H9 (cell line): ENCODE data around the gene STX8. TPM values are rescaled to one million over a fixed set of nuclear protein-coding genes. Genes with fewer than 3 reads are reported as not detected.
A peak's percentile ranks its signal among the peaks of the same experiment; 100 is the strongest.

ENCODE experiments used
- DNase-seq: peaks from one replicate; pipeline ENCODE4 v3.0.0-alpha.2; 2017
- H2AFZ ChIP-seq: one replicate; pipeline ENCODE4 v1.6.1; 2013; ENCODE audit warnings: mild to moderate bottlenecking, low read length, control low read depth, moderate library complexity
- H2AK5ac ChIP-seq: 2 replicates; pipeline ENCODE4 v1.6.1; 2013; ENCODE audit warnings: low read length, control low read depth, mixed read lengths; ENCODE audit not compliant: insufficient read length
- H2BK120ac ChIP-seq: one replicate; pipeline ENCODE4 v1.6.1; 2013; ENCODE audit warnings: low read depth, mild to moderate bottlenecking, low read length, control low read depth, inconsistent platforms; ENCODE audit not compliant: poor library complexity, severe bottlenecking
- H2BK12ac ChIP-seq: 2 replicates; pipeline ENCODE4 v1.6.1; 2013; ENCODE audit warnings: low read length, control low read depth, mixed read lengths, low read depth; ENCODE audit not compliant: insufficient read length
- H2BK15ac ChIP-seq: 2 replicates; pipeline ENCODE4 v1.6.1; 2013; ENCODE audit warnings: low read depth, low read length, control low read depth
- H2BK20ac ChIP-seq: one replicate; pipeline ENCODE4 v1.6.1; 2013; ENCODE audit warnings: low read depth, mild to moderate bottlenecking, low read length, control low read depth, inconsistent platforms; ENCODE audit not compliant: poor library complexity, severe bottlenecking
- H2BK5ac ChIP-seq: 2 replicates; pipeline ENCODE4 v1.6.1; 2013; ENCODE audit warnings: low read length, control low read depth, mixed read lengths; ENCODE audit not compliant: insufficient read length
- H3K14ac ChIP-seq: 2 replicates; pipeline ENCODE4 v1.6.1; 2013; ENCODE audit warnings: low read length, control low read depth; ENCODE audit not compliant: insufficient read depth
- H3K18ac ChIP-seq: 2 replicates; pipeline ENCODE4 v1.6.1; 2013; ENCODE audit warnings: low read depth, mild to moderate bottlenecking, mixed read lengths, low read length, control low read depth; ENCODE audit not compliant: insufficient read length
- H3K23ac ChIP-seq: 2 replicates; pipeline ENCODE4 v1.6.1; 2013; ENCODE audit warnings: low read length, control low read depth, mixed read lengths, low read depth; ENCODE audit not compliant: insufficient read length
- H3K23me2 ChIP-seq: 2 replicates; pipeline ENCODE4 v1.6.1; 2013; ENCODE audit warnings: low read depth, mild to moderate bottlenecking, mixed read lengths, low read length, control low read depth; ENCODE audit not compliant: insufficient read length, poor library complexity, severe bottlenecking
- H3K27ac ChIP-seq: 2 replicates; pipeline ENCODE4 v1.5.1; 2013; ENCODE audit warnings: low read length, control low read depth, mixed read lengths, low read depth; ENCODE audit not compliant: insufficient read length
- H3K27me3 ChIP-seq: 2 replicates; pipeline ENCODE4 v1.6.1; 2013; ENCODE audit warnings: low read length, control low read depth, inconsistent platforms; ENCODE audit not compliant: insufficient read depth
- H3K4ac ChIP-seq: 2 replicates; pipeline ENCODE4 v1.6.1; 2013; ENCODE audit warnings: low read depth, mild to moderate bottlenecking, control low read depth, inconsistent platforms, low read length, moderate library complexity
- H3K4me1 ChIP-seq: 2 replicates; pipeline ENCODE4 v1.6.1; 2013; ENCODE audit warnings: low read length, control low read depth, inconsistent platforms; ENCODE audit not compliant: insufficient read depth
- H3K4me2 ChIP-seq: 2 replicates; pipeline ENCODE4 v1.6.1; 2013; ENCODE audit warnings: low read length, control low read depth, mixed read lengths; ENCODE audit not compliant: insufficient read length, insufficient read depth
- H3K56ac ChIP-seq: 2 replicates; pipeline ENCODE4 v1.6.1; 2013; ENCODE audit warnings: low read depth, mild to moderate bottlenecking, mixed read lengths, low read length, control low read depth; ENCODE audit not compliant: insufficient read length
- H3K79me1 ChIP-seq: 2 replicates; pipeline ENCODE4 v1.6.1; 2013; ENCODE audit warnings: low read depth, mild to moderate bottlenecking, moderate library complexity, low read length, control low read depth, inconsistent platforms; ENCODE audit not compliant: insufficient read depth, poor library complexity, severe bottlenecking
- H3K79me2 ChIP-seq: 2 replicates; pipeline ENCODE4 v1.6.1; 2013; ENCODE audit warnings: low read length, control low read depth, inconsistent platforms; ENCODE audit not compliant: insufficient read depth
- H3K9ac ChIP-seq: 2 replicates; pipeline ENCODE4 v1.6.1; 2013; ENCODE audit warnings: low read length, control low read depth, mixed read lengths; ENCODE audit not compliant: insufficient read length; ENCODE audit errors: extremely low read depth
- H3K9me3 ChIP-seq: one replicate; pipeline ENCODE4 v1.6.1; 2013; ENCODE audit warnings: low read depth, low read length, inconsistent platforms; ENCODE audit not compliant: control insufficient read depth
- H3T11ph ChIP-seq: one replicate; pipeline ENCODE4 v1.6.1; 2013; ENCODE audit warnings: mild to moderate bottlenecking, low read length, control low read depth, inconsistent platforms
- H4K20me1 ChIP-seq: one replicate; pipeline ENCODE4 v1.6.1; 2013; ENCODE audit not compliant: control insufficient read depth, insufficient read length, insufficient read depth
- H4K5ac ChIP-seq: 2 replicates; pipeline ENCODE4 v1.6.1; 2013; ENCODE audit warnings: low read depth, mild to moderate bottlenecking, mixed read lengths, low read length, control low read depth; ENCODE audit not compliant: insufficient read length
- H4K8ac ChIP-seq: replicated peaks from 2 replicates; pipeline ENCODE4 v1.6.1; 2013; ENCODE audit warnings: low read length, control low read depth, mixed read lengths, low read depth; ENCODE audit not compliant: insufficient read length
- H4K91ac ChIP-seq: 2 replicates; pipeline ENCODE4 v1.6.1; 2013; ENCODE audit warnings: low read depth, mild to moderate bottlenecking, moderate library complexity, mixed read lengths, low read length, control low read depth; ENCODE audit not compliant: insufficient read length
- H3K27ac Mint-ChIP-seq, 3 experiments: 2 replicates in 2 of 3; 3 replicates in 1 of 3; pipeline ENCODE4 v1.8.0; 2020 to 2021; ENCODE audit warnings: mixed read lengths in 3 of 3, mild to moderate bottlenecking in 1 of 3, moderate library complexity in 1 of 3
- H3K27me3 Mint-ChIP-seq: 2 replicates; pipeline ENCODE4 v1.8.0; 2021; ENCODE audit warnings: low read depth, mild to moderate bottlenecking, moderate library complexity, mixed read lengths
- H3K36me3 Mint-ChIP-seq, 3 experiments: 2 replicates in 2 of 3; 3 replicates in 1 of 3; pipeline ENCODE4 v1.8.0; 2020 to 2021; ENCODE audit warnings: low read depth in 3 of 3, mixed read lengths in 3 of 3; ENCODE audit not compliant: insufficient read depth in 1 of 3
- H3K4me1 Mint-ChIP-seq, 2 experiments: 2 replicates each; pipeline ENCODE4 v1.8.0; 2020; ENCODE audit warnings: mixed read lengths in 2 of 2
- H3K4me3 Mint-ChIP-seq, 2 experiments: 2 replicates in 1 of 2; 3 replicates in 1 of 2; pipeline ENCODE4 v1.8.0; 2020 to 2021; ENCODE audit warnings: mild to moderate bottlenecking in 2 of 2, mixed read lengths in 2 of 2, moderate library complexity in 1 of 2
- H3K9me3 Mint-ChIP-seq, 2 experiments: 2 replicates in 1 of 2; 3 replicates in 1 of 2; pipeline ENCODE4 v1.8.0; 2020; ENCODE audit warnings: mild to moderate bottlenecking in 2 of 2, mixed read lengths in 2 of 2, moderate library complexity in 1 of 2
- CTCF ChIP-seq: fragments of 200-600 bp; sonication (generic); conservative IDR thresholded peaks from 3 replicates; pipeline ENCODE4 v1.8.0; 2021; ENCODE audit warnings: antibody characterized with exemption, mild to moderate bottlenecking
- WGBS: extraction: QIAGEN DNeasy Blood & Tissue Kit; methylation state at CpG from one replicate; pipeline ENCODE4 v1.1.7; 2013; ENCODE audit warnings: missing lambda C conversion rate, low lambda C conversion rate, mixed read lengths; ENCODE audit not compliant: insufficient read length; ENCODE audit errors: extremely low coverage; 5-methylcytosine and 5-hydroxymethylcytosine counted together
- total RNA-seq: library from RNA; stranded (reverse); gene quantifications from 2 replicates; pipeline ENCODE4 v1.2.1, GENCODE V29; 2021

Gene STX8
- total RNA-seq, 1 experiment from 2014 or later: 55.1 TPM

- no peaks in the 10 kb centered on the region for H4K20me1 ChIP-seq
- no peak overlapping the region for H3K18ac ChIP-seq
- Mint-ChIP-seq H3K4me3 (no peak overlapping the region; a peak in 1 of 5 replicates), H3K27me3 (no peaks in the 10 kb centered on the region; the same call in 1 of the 2 replicates), H3K27ac (peak overlapping the region; percentile 19 to 70 (median 45); a peak in 3 of 7 replicates), H3K4me1 (peaks cover 12 to 18% of the 10 kb centered on the region in 2 experiments), H3K9me3 (no peaks in the 10 kb centered on the region), H3K36me3 (no peaks in the 10 kb centered on the region)
- H3K79me2 ChIP-seq: no peaks in the 10 kb centered on the region
- no peak overlapping the region for H3K4me2 ChIP-seq
- no peak overlapping the region for H2BK5ac ChIP-seq
- H3K56ac ChIP-seq: no peak overlapping the region
- H3K27me3 ChIP-seq: no peaks in the 10 kb centered on the region
- DNase-seq: no peak
- no peak overlapping the region for H3K14ac ChIP-seq
- H2AFZ ChIP-seq: no peak overlapping the region
- no peaks in the 10 kb centered on the region for H3K4me1 ChIP-seq
- H2BK20ac ChIP-seq: no peak overlapping the region
- H4K5ac ChIP-seq: no peak overlapping the region
- H3K79me1 ChIP-seq: no peaks in the 10 kb centered on the region
- H2BK15ac ChIP-seq: no peak overlapping the region
- no peaks in the 10 kb centered on the region for H3K23me2 ChIP-seq
- no peak overlapping the region for H4K91ac ChIP-seq
- H3K27ac ChIP-seq: no peak overlapping the region
- no peak overlapping the region for H4K8ac ChIP-seq
- no peak overlapping the region for H2BK120ac ChIP-seq
- no peak for TF ChIP-seq CTCF
- no CpG with 5 or more reads among the region's 21 CpGs for WGBS
- H2BK12ac ChIP-seq: no peak overlapping the region
- H3K4ac ChIP-seq: no peak overlapping the region
- H3K9ac ChIP-seq: no peak overlapping the region
- H3T11ph ChIP-seq: no peak overlapping the region
- H2AK5ac ChIP-seq: no peak overlapping the region
- no peak overlapping the region for H3K23ac ChIP-seq
- no peaks in the 10 kb centered on the region for H3K9me3 ChIP-seq
Measured at GRCh38 chr17:9249245-9249953, 326.2 kb downstream of the STX8 start.
